Glomerular endothelial cell (primary cell): ENCODE measurements around the gene FOXL2NB. TPM values are rescaled to one million over a fixed set of nuclear protein-coding genes. Genes with fewer than 3 reads are reported as not detected.

Source experiments
- DNase-seq: peaks from one replicate; pipeline ENCODE4 v3.0.0-alpha.2; 2011; ENCODE audit warnings: low read depth, low spot score; ENCODE audit errors: extremely low read depth
- total RNA-seq: library from RNA; depleted of rRNA; stranded (reverse); fragments of >200 nt; gene quantifications from 2 replicates; pipeline ENCODE4 v1.2.3, GENCODE V29; 2015

The FOXL2NB gene
- total RNA-seq, 1 donor from 2014 or later: not detected

DNA sequence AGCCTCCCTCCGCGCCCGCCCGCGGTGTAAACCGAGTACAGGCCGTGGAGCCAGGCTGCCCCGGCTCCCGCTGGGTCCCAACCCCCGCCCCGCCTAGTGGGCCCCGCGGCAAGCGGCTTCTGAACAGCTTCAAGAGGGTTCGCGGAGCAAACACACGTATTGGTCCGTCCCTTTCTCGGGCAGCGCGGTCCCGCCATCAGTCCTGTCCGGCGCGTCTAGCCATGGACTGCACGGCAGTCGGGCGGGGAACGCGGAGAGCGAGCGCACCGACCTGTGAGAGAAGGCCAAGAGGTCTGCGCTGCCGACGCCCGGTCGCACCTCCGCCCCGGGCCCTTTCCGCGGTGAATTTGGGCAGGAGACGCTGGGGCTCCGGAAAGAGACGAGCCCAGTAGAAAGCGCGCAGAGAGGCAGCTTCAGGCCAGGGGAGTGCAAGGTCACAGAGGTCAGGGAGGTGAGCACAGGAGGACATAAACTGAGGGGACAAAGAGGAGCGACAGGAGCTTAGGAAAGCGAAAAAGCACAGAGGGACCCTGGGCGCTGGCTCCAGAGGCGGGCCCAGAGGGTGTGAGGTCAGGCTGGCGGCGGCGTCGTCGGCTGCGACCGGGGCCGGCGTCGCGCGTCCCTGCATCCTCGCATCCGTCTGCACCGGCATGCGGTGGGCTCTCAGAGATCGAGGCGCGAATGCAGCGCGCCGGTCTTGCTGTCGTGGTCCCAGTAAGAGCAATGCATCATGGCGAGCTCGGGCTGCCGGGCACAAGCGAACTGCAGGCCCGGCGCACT lies 1.9 kb upstream of the FOXL2NB start:
- no peak for DNase-seq

DNA sequence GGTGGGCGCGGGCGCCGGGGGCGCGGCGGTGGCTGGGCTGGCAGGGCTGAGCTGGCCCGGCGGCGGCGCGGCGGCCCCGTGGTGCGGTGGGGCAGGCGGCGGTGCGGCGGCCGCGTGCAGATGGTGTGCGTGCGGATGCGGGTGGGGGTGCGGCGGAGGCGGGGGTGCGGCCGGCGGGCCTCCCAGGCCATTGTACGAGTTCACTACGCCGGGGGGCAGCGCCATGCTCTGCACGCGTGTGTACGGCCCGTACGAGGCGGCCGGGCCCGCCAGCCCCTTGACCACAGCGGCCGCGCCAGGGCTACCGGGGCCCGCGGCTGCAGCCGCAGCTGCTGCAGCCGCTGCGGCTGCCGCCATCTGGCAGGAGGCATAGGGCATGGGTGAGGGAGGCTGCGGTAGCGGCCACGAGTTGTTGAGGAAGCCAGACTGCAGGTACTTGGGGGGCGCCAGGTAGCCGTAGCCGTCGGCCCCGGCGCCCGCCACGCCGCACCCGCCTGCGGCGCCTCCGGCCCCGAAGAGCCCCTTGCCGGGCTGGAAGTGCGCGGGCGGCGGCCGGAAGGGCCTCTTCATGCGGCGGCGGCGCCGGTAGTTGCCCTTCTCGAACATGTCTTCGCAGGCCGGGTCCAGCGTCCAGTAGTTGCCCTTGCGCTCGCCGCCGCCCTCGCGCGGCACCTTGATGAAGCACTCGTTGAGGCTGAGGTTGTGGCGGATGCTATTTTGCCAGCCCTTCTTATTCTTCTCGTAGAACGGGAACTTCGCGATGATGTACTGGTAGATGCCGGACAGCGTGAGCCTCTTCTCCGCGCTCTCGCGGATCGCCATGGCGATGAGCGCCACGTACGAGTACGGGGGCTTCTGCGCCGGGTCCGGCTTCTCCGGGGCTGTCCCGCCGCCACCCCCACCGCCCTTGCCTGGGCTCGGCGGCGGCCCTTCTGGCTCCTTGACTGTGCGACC lies 1.0 kb upstream of the FOXL2NB start:
- DNase-seq: no peak

DNA sequence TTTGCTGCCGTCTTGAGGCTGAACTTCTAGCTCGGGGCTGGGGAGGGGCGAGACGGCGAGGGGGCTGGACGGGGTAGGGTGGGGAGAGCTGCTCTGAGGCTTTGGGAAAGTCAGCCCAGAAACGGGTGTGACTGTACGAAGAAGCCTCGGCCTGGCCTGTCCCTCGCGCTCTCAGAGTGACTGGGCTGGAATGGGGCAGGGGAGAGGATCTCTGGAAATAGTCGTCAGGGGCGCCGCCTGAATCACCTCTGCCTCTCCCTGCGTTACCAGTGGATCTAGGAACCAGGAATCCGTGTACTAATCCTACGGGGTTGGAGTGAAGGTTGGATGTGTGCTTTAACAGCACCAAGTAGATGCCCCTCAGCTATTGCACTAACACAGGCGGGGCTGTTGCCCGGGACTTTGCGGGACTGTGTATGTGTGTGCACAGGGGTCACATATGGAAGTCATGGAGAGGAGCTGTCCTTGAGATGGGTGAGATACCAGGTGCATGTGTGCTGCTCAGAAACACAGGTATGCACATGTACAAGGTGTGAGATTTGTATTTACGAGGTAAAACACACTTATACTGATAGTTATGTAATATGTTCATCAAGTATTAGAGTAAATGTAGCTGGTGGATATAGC lies 591 bp downstream of the FOXL2NB start:
- DNase-seq: no peak

DNA sequence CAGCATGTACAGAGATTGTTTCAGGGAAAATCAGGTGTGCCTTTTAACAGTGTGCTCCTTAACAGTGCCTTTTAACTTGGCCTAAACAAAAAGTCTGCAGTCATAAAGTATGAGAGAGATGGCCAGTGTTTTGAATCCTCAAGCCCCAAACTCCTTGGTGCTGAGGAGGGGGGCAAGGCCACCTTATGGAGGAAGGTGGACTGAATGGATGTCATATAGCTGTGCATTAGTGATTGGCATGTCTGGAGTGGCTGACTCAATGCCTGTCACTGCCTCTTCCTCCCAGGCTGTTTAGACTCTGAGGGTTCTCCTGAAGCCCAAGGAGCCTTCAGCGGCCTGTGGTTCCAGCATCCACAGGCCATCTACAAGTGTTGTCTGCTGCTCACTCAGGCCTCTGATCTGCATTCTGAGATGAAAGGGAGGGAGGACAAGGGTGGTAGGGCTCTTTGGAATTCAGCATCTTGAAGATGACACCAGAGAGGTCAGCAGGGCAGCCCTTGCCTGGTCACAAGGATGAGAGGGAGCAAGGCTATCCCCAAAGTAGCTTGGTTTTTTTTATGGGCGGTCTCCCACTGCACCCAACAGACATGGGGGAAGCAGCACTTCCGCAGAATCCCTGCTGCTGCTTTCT lies 1.5 kb downstream of the FOXL2NB start:
- no peak for DNase-seq

DNA sequence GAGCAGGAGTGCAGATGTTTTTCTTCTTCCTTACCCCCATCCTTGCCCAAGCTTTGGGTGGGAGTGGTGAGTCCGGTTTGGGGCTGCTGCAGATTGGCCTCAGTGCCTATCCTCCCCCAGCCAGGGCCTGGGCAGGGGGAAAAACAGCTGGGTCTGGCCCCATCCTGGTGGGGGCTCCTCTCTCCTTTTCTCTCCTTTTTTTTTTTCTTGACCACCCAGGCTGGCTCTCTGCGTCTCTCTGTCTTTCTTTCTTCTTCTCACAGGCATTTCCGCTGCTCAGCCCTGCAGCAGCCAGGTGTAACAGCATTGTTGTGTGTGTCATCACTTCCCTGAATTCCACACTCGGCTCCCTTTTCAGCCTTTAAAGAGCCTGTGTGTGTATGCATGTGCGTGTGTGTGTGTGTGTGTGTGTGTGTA lies 2.0 kb downstream of the FOXL2NB start:
- DNase-seq: no peak

DNA sequence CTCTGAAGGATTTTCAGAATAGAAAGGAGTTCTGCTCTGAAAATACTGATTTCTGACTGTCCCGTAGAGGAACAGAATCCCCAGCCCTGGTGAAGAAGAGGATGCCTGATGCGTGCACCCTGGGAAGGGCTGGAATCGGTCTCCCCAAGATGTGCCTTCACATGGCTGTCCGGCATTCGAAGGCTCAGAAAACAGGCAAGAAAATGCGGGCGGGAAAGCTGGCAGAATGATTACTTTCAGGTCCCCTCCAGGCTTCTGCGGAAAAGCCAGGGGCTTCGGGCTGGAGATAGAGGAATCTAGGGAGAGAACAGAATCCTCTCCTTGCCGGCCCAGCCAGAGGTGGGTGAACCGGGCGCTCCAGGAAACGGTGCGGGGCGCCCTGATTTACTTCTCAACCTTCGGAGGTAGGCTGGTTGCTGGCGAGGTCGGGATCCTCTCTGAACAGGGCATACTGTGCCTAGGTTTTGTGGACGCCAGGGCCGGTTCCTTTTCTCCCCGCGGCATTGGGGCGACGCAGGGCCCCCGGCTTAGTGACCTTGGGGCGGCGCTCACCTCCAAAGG lies 2.5 kb downstream of the FOXL2NB start:
- DNase-seq: no peak

DNA sequence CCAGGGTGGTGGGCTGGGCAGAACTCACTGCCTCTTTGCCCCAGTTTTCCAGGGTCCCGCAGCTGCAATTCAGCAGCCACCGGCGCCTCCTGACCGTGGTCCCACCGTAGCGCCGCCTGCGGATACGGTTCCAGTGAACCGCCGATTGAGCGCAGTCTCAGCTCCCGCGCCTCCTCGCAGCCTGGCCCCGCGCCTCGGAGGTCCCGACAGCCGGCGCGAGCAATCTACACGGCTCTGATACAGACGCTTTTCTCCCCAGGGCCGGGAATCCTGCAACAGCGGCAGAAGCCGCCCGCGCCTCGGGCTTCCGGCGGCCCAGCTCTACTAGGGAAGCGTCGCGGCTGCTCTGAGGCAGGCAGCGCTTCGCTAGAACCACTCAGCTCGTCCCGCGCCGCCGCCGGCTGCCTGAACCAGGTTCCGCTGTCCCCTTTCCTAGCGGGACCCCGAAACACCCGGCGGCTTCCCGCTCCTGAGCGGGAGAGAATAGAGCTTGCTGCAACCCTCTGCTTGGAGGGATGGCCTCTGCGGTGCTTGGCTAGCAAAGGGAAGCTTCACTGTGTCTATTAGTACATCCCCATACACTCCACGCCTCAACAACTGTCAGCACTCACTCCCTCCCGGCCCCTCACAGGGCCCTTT lies 3.1 kb downstream of the FOXL2NB start:
- DNase-seq: no peak

DNA sequence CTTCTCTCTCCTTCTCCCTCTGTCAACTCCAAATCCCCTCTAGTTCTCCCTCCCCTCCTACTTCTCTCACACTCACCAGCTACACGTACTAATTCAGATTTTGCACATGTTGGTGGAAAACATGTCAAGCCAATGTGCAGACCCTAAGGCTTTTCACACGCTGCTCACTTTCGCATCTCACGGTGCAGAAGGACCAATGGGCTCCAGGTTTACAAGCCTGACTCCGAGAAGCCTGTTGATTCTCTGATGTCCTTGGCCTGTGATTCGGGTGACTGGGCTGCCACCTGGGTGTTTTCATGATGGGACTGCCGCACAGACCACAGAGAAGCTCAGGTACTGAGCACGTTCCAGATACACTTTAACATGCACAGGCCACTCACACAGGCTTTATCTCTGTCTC lies 3.7 kb downstream of the FOXL2NB start:
- DNase-seq: no peak

DNA sequence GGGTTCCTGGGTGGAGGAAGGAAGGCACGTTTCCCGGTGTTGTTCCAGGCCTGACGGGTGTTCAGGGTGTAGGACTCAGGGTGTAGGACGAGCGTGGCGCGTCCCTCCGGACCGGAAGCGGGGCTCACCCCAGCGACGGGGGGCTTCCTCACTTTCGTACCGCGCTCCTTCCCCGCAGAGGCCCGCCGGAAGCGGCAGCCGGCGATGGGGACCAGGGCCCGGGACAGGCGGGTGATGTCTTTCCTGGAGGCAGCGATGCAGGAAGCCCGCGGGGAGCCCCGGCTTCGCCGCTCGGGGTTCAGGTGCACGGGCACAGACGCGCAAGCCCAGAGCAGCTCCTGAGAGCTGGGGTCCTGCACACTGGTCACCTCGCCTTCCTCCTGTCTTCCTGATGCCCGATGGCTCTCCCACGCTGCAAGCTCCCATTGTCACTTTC lies 13.4 kb downstream of the FOXL2NB start:
- no peak for DNase-seq

DNA sequence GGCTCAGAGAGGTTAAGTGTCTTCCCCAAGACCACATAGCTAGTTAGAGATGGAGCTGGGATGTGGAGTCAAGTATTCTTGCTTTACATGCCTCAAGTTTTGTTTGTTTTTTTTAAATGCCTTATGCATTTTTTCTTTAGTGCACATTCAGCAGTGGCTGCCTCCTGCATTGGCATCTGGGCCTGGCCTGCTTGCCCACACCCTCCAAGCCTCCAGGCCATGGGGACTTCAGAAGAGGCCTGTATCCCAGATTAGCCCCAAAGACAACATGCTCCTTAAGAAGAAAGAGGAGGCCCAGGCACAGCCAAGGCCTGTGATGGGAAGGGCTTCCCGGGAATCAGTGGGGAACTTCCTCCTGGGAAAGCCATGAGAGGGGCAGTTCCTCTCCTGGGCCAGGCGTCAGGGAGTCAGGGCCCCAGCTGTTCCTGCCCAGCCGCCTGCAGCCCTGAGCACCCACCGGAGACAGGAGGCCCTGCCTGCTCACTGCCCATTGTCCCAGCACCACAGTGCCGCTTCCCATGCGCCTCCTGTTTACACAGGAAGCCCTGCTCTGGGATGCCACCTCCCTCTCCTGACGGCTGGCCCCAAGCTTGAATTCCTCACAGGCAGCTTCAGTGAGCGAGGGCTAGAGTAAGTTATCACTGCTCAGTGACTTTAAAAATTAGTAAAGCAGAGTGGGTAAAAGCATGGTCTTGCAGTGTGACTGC lies 16.0 kb downstream of the FOXL2NB start:
- no peak for DNase-seq

DNA sequence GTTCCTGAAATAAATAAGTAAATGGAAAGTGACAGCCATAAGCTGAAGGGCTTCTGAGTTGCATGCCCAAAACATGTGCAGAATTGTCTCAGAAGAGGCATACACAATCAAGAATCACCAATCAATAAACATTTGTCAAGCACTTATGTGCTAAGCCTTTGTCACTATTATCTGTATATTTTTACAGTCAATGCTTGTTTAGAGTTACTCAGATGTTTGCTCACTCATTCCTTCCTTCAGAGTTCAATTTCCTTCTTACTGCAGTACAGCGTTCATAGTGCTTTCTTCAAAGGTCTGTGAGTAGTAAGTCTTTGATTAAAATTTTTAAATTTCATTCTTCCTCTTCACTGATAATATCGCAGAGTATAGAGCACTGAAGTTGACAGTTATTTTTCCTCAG lies 17.2 kb downstream of the FOXL2NB start:
- no peak for DNase-seq

DNA sequence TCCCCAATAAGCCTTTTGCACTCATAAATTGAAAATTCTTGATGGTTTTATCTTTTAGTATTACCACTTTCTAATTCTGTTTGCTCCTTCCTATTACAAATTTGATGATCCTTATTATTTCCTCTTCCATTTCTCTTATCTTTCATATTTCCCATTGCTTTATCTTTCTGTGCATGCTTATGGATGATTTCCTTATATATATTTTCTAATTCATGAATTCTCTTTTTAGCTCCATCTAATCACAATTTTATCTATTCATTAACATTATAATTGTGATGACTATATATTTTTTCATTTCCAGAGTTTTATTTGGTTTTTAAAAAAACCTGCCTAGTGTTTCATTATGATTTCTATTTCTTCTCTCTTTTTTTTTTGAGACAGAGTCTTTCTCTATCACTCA lies 17.9 kb downstream of the FOXL2NB start:
- DNase-seq: no peak

DNA sequence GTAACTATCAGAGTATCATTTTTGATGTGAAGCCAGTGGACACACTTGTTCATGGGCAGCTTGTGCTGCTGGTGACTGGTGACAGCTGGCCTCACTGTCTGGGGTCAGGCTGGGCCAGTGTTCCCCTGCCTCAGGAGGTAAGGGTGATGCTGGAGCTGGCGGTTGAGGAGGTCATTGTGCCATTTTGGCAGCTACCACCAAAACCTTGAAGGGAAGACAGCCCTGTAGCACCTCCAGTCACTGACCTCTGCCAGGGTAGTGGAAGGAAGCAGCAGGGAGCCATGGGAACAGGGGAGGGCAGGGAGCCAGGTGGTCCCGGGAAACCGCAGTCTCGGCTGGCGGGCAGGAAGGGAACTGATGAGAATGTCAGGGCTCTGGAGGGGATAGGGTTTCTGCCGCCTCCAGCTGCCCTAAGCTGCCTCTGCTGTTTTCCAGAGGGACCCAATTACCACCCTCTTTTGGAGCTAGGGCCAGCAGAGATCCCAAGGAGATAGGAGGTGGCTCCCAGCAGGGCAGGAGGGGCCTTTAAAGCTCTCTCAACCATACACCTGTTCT lies 24.8 kb downstream of the FOXL2NB start:
- no peak for DNase-seq

DNA sequence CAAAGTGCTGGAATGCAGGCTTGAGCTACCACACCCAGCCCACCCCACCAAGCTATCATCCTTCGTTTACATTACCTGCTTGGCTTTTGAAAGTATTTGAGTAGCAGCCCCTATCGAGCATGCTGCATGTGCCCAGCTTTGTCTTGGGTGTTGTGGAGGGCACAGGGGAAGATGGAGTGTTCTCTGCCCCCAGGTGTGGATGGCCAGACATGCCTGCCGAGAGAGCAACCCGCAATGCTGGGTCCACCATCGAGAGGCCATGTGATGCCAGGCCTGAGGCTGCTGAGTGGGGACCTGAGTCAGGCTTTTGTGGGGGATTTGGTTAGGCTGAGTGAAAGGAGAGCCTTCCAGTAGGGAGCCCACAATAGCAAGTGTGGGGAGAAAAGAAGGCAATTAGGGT lies 25.9 kb downstream of the FOXL2NB start:
- no peak for DNase-seq

DNA sequence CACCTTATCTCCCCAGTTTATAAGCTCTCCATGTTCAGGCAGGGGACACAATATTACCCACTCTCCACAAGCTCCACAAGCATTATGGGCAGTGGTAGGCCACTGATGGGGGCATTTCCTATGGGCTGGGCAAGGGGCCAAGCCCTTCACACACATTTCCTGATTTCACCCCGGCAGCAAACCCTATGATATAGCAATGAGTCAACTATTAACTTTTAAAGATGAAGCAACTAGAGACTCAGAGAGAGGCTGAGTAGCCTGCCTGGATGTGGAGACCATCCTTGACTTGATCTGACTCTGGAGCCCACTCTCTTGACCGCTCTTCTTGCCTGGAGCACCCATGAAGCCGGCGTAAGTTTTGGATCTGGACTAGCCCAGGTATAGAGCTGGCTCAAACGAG lies 27.4 kb downstream of the FOXL2NB start:
- no peak for DNase-seq

DNA sequence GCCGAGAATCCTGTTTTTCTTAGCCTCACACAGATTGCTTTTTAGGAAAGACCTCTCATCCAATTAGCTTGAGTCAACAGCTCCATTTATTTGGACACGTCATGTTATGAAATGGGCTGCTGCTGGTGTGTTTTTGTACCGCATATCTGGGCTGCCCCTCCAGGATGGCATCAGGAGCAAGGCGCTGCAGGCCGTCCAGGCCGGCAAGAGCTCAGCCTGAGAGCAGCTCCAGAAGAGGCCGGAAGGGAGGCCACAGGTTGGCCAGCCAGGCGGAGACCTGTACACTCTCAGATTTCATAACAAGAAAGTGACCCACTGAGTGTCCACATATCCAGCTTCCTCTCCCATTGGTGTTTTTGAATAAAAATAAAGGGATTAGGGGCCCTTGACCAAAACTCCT lies 28.3 kb downstream of the FOXL2NB start:
- DNase-seq: no peak

DNA sequence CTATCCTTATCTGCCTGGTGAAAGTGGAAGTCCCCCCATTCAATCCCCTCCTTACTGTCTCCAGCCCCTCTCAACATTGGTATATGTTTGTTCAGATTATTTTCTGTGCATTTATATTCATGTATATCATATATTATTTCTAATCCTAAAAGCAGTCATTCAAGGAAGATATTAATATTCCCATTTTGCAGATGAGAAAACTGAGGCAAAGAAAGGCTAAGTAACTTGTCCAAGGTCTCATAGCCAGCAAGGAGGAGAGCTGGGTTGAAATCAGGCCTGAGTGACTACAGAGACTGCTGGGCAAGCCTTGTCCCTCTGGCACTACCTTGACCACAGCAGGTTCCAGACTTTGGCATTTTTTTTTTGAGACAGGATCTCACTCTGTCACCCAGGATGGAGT lies 29.0 kb downstream of the FOXL2NB start:
- DNase-seq: no peak

DNA sequence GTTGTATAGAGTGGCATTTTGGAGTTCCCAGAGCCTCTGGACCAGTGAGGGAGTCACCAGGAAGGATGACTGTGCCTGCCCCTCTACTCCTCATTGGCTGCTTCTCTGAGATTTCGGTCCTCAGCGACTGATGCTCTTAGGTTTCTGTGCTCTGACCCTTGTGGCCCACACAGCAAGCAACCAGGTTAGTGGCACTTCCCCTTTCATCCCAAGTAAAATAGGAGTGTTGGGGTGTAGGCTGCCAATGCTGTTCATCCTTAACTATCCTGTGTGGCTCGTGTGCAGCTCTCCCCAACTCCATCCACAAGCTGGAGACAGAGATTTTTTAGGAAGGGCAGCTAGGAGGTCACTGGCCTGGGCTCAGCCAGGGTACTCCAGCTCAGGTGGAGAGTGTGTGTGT lies 37.8 kb downstream of the FOXL2NB start:
- DNase-seq: no peak

DNA sequence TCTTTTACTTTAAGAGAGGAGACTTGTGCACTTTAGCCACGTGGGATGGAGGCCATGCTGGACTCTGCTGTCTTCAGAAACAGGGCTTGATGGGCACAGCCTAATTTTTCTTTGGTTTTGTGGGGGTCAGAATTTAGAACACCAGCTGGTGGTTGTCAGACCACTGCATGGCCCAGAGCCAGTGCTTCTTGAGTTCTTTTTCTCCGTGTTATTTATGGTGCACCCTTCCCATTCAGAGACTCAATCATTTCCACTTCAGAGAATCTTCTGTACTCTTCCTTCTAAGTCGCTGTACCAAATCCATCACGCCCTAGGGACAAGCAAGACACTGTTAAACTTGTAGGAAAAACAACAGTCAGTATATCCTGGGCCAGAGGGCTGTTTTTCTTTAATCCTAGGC lies 38.9 kb downstream of the FOXL2NB start:
- no peak for DNase-seq
